ENCODE results near the gene PHACTR3. TPM values are rescaled to one million over a fixed set of nuclear protein-coding genes. Genes with fewer than 3 reads are reported as not detected.
"Not testable (repeated sequence)": the region's sequence is repeated elsewhere in the genome, so short reads cannot be mapped to it uniquely, and the experiment has no call there.

PHACTR3 gene
- total RNA-seq, result not detected in 3 replicates
- long read RNA-seq, result 0 reads

DNA sequence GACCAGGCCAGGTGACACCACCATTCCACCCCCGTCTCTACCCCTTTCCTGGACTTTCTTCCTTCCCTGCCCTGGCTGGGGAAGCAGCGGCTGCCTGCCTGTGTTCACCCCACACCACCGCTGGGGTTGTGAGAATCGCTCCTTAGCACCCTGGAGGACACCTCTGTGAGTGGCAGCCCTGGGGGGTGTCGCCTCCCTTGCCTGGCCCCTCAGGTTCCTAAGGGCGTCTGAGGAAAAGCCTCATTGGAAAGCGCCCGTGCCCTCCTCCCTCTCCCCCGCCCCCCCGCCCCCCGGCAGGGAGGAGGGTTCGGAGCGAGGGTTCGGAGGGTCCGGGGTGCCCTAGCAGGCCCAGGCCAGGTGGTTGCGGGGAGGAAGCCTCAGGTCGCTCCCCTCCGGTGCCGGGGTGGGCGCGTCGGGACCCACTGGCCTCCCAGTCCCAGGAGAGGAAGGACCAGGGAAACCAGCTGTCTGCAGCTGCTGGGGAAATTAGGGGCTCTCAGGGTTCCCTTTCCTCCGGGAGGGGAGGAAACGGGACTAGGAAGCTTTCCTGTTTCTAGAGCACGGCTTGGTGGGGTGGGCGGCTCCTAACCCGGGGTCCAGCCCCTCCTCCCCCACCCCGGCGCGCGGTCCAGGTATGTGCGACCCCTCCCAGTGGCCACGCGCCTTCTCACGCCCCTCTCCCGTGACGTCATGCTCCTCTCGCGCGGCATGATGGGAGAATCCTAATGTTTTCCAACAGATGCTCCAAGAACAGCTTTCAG is at the start of gene PHACTR3:
Gene PHACTR3 (plus strand): TSS at position 760 of the 761 bp plus-strand sequence. CDS start 475 bp downstream, outside the sequence.
- Mint-ChIP-seq H3K27me3 (ENCODE audit: low read depth) (peaks cover 67% of the 10 kb centered on the region), H3K27ac (ENCODE audit: unreplicated experiment) (no peak within 1 kb of the TSS), H3K36me3 (ENCODE audit: low read depth) (no peaks in the 10 kb centered on the region), H3K4me1 (ENCODE audit: low read depth) (no peaks in the 10 kb centered on the region), H3K4me3 (ENCODE audit: unreplicated experiment) (peak within 1 kb of the TSS; percentile 6), H3K9me3 (ENCODE audit: low read depth) (no peaks in the 10 kb centered on the region)
- TF ChIP-seq, protein P1, sequence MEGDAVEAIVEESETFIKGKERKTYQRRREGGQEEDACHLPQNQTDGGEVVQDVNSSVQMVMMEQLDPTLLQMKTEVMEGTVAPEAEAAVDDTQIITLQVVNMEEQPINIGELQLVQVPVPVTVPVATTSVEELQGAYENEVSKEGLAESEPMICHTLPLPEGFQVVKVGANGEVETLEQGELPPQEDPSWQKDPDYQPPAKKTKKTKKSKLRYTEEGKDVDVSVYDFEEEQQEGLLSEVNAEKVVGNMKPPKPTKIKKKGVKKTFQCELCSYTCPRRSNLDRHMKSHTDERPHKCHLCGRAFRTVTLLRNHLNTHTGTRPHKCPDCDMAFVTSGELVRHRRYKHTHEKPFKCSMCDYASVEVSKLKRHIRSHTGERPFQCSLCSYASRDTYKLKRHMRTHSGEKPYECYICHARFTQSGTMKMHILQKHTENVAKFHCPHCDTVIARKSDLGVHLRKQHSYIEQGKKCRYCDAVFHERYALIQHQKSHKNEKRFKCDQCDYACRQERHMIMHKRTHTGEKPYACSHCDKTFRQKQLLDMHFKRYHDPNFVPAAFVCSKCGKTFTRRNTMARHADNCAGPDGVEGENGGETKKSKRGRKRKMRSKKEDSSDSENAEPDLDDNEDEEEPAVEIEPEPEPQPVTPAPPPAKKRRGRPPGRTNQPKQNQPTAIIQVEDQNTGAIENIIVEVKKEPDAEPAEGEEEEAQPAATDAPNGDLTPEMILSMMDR (IDR thresholded peaks at IDR 0.05), result no peak
- no peak for DNase-seq (ENCODE audit: low spot score)

DNA sequence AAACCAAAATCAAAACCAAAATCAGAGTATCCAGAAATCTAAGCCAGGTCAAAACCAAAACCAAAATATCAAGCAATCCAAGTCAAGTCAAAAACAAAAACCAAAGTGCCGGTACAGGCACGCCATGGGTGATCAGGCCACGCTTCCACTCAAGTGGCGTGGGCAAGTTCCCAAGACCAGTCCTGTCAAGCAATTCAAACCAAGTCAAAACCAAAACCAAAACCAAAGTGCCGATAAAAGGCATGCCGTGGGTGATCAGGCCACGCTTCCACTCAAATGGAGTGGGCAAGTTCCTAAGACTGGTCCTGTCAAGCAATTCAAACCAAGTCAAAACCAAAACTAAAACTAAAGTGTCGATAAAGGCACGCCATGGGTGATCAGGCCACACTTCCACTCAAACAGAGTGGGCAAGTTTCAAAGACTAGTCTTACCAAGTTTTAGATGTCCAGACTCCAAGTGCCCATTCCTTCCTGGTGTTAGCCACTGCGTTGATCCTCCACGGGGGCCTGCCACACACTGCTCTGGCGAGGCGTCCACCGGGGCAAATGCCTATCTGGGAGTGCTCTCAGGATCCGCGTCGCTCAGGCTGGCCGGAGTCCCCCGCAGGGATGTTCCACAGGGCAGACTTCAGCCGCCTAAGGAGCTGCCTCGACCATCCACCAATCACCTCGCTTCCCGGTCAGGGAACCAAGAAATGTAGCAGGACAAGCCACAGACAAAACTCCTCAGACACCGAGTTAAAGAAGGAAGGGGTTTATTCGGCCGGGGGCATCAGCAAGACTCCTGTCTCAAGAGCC is 46.4 kb upstream of the PHACTR3 start:
- H3K4me1 Mint-ChIP-seq (ENCODE audit: low read depth); H3K27ac Mint-ChIP-seq (ENCODE audit: unreplicated experiment); H3K36me3 Mint-ChIP-seq (ENCODE audit: low read depth); H3K4me3 Mint-ChIP-seq (ENCODE audit: unreplicated experiment); DNase-seq (ENCODE audit: low spot score); H3K9me3 Mint-ChIP-seq (ENCODE audit: low read depth): not testable (repeated sequence)
- H3K27me3 Mint-ChIP-seq (ENCODE audit: low read depth), result peaks cover 25% of the 10 kb centered on the region

DNA sequence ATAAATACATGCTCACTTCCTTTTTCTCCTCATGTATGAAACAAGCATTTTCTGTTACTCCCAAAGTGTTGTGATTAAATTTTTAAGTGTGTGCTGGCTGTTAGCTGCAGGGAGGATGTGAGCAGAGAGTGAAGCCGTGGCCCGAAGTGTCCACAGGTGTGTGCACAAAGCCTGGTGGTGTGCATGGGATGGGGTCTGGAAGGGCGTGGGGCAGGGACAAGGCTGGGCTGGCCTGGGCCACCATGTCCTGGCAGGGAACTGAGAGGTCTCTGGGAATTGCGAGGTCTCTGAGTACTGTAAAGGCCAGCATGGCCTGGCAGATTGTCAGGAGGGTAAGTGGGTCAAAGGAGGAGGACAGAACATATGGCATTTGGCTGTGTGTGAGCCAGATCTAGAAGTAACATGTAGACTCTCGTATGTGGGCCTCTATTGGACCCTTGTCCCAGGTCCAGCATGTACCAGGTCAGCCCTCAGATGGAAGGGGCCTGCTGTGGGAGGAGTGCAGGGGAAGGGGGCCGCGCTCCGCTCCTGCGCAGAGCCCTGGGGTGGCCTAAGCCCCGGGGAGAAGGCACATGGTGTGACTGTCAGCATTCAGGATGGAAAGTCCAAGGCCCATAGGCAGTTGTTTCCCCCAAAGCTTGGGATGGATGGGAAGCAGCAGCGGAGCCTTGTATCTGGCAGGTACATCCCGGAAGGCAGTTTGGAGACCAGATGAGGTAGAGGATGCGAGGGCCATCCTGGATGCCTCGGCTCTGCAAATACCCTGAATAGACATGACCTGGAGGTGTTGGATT is 45.1 kb upstream of the PHACTR3 start:
- H3K4me3 Mint-ChIP-seq (ENCODE audit: unreplicated experiment), result no peak overlapping the region
- no peaks in the 10 kb centered on the region for H3K36me3 Mint-ChIP-seq (ENCODE audit: low read depth)
- H3K27ac Mint-ChIP-seq (ENCODE audit: unreplicated experiment), result no peak overlapping the region
- DNase-seq (ENCODE audit: low spot score), result no peak
- H3K9me3 Mint-ChIP-seq (ENCODE audit: low read depth), result no peaks in the 10 kb centered on the region
- H3K27me3 Mint-ChIP-seq (ENCODE audit: low read depth), result peaks cover 28% of the 10 kb centered on the region
- H3K4me1 Mint-ChIP-seq (ENCODE audit: low read depth), result no peaks in the 10 kb centered on the region
- TF ChIP-seq, protein P1 (IDR thresholded peaks at IDR 0.05), result no peak

DNA sequence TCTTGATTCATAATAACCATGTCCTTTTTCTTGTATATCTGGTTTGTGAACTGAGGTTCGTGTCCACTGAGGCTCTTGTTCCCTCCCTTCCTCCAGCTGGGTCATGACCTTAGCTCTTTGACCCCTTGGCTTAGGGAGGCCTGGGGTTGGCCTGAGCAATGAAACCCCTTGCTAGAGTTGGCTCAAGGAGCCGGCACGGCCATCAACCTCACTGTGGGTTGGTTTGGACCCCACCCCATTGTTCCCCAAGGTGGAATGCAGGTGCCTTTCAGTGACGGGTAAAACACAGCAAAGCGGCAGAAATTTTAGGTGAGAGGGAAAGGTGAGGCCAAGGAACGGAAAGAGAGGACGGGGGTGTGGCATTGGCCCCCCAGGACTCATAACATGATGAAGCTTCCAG is 44.5 kb upstream of the PHACTR3 start:
- Mint-ChIP-seq H3K27me3 (ENCODE audit: low read depth) (peaks cover 27% of the 10 kb centered on the region), H3K9me3 (ENCODE audit: low read depth) (no peaks in the 10 kb centered on the region), H3K27ac (ENCODE audit: unreplicated experiment) (no peak overlapping the region), H3K36me3 (ENCODE audit: low read depth) (no peaks in the 10 kb centered on the region), H3K4me3 (ENCODE audit: unreplicated experiment) (no peak overlapping the region), H3K4me1 (ENCODE audit: low read depth) (no peaks in the 10 kb centered on the region)
- DNase-seq (ENCODE audit: low spot score), result no peak
- TF ChIP-seq, protein P1 (IDR thresholded peaks at IDR 0.05), result no peak

DNA sequence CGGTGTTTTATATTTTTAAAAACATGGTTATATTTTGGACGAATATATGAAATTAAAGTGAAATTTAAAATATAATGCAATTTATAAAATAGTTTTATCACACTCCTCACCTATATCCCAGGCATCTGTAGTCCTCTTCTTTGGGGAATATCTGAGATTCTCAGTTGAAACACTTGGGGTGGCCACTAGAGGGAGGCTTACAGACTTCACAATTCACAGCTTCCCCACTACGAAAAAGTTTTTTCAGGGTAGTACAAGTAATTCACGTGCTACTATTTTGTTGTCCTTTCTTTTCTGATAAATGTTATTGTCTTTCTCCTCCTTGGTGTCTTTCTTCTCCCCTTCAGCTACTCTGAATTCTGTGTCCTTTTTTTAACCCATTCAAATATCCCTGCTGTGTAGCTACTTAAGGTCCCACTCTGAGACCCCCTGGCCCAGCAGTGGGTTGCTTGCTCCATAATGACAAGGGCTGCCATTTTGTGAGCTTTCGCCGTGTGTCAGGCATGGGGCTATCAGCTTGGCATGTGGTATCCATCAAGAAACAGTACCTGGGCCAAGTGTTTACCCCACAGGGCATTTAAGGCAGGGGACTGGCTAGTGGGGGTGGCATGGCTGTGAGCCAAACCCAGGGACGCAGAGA is 43.6 kb upstream of the PHACTR3 start:
- Mint-ChIP-seq H3K4me3 (ENCODE audit: unreplicated experiment) (no peak overlapping the region), H3K4me1 (ENCODE audit: low read depth) (no peaks in the 10 kb centered on the region), H3K27ac (ENCODE audit: unreplicated experiment) (no peak overlapping the region), H3K9me3 (ENCODE audit: low read depth) (no peaks in the 10 kb centered on the region), H3K27me3 (ENCODE audit: low read depth) (peaks cover 24% of the 10 kb centered on the region), H3K36me3 (ENCODE audit: low read depth) (no peaks in the 10 kb centered on the region)
- TF ChIP-seq, protein P1 (IDR thresholded peaks at IDR 0.05), result peak; percentile 81
- DNase-seq (ENCODE audit: low spot score), result no peak
